Skeletal muscle satellite cell (primary cell): Measurements from ENCODE around the gene MBD5.
"Not testable (repeated sequence)": the region's sequence is repeated elsewhere in the genome, so short reads cannot be mapped to it uniquely, and the experiment has no call there.

Experiments
- H3K27me3 ChIP-seq: 2 replicates; pipeline ENCODE4 v1.7.0; 2013; ENCODE audit warnings: low read length; ENCODE audit not compliant: control insufficient read depth, insufficient read depth
- H3K36me3 ChIP-seq: 2 replicates; pipeline ENCODE4 v1.7.0; 2013; ENCODE audit warnings: mild to moderate bottlenecking, control low read depth, low read length; ENCODE audit not compliant: insufficient read depth
- H3K4me1 ChIP-seq: 2 replicates; pipeline ENCODE4 v1.7.0; 2013; ENCODE audit warnings: low read length; ENCODE audit not compliant: control insufficient read depth, insufficient read depth
- H3K4me2 ChIP-seq: 2 replicates; pipeline ENCODE4 v1.7.0; 2013; ENCODE audit warnings: mild to moderate bottlenecking, low read length
- H3K4me3 ChIP-seq: 2 replicates; pipeline ENCODE4 v1.7.0; 2013; ENCODE audit warnings: low read length
- H3K9ac ChIP-seq: 2 replicates; pipeline ENCODE4 v1.7.0; 2013; ENCODE audit warnings: mild to moderate bottlenecking, low read depth, low read length, moderate library complexity
- H3K9me3 ChIP-seq: replicated peaks from 2 replicates; pipeline ENCODE4 v1.7.0; 2013; ENCODE audit warnings: mild to moderate bottlenecking, control low read depth, low read length

The MBD5 gene

DNA sequence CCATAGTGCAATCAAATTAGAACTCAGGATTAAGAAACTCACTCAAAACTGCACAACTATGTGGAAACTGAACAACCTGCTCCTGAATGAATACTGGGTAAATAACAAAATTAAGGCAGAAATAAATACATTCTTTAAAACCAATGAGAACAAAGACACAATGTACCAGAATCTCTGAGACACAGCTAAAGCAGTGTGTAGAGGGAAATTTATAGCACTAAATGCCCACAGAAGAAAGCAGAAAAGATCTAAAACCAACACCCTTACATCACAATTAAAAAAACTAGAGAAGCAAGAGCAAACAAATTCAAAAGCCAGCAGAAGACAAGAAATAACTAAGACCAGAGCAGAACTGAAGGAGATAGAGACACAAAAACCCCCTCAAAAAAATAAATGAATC, 18.5 kb upstream of the MBD5 start:
- H3K36me3 ChIP-seq, H3K27me3 ChIP-seq, H3K4me3 ChIP-seq, H3K4me2 ChIP-seq, H3K9me3 ChIP-seq, H3K9ac ChIP-seq, H3K4me1 ChIP-seq: not testable (repeated sequence)

DNA sequence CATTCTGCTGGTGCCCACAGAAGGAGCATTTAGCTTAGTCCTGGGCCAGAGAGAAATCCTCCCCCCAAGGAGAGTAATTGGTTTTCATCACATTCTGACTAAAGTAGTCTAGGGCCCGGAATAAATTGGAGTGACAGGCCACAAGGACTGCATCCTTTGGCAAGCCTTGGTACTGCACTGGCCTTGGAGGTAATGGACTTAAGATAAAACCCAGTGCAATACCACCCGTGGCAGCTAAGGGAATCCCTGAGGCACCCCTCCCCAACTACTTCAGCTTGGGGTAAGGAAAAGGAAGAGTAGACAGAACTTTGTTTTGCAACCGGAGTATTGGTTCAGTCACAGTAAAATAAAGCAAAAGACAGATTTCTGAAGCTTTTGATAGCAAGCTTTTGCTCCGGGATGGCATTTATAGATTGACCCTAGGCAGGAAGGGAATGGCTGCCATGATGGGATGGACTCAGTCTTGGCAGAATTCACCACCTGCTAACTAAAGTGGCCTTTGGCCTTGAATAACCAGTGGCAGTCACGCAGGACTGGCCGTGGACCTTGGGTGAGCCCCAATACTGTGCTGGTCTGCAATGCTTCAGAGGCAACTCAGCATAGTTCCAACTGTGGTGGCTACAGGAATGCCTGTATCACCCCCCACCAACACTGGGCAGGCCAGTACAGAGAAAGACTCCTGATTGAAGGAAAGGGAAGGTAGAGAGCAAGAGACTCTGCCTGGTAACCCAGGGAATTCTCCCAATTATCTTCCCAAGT, 14.5 kb upstream of the MBD5 start:
- H3K4me3 ChIP-seq, result no peak overlapping the region
- no peak overlapping the region for H3K4me2 ChIP-seq
- H3K9me3 ChIP-seq, result no peaks in the 10 kb centered on the region

DNA sequence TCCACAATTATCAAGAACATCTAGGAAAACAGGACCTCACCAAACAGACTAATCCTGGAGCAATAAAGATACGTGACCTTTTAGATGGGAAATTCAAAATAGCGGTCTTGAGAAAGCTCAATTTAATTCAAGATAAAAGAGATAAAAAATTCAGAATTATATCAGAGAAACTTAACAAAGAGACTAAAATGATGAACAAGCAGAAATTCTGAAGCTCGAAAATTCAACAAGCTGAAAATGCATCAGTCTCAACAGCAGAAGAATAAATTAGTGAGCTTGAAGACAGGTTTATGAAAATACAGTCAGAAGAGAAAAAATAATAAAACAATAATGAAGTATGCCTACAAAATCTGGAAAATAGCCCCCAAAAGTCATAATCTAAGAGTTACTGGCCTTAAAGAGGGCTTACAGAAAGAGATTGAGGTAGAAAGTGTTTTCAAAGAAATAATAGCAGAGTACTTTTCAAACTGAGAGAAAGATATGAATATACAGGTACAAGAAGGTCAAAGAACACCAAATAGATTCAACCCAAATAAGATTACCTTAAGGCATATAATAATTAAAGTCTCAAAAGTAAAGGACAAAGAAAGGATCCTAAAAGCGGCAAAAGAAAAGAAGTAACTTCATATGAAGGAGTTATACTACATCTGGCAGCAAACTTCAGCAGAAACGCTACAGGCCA, 13.5 kb upstream of the MBD5 start:
- Histone ChIP-seq H3K9me3 (no peaks in the 10 kb centered on the region), H3K4me2 (no peak overlapping the region), H3K4me3 (no peak overlapping the region), H3K27me3 (no peaks in the 10 kb centered on the region), H3K4me1 (no peaks in the 10 kb centered on the region), H3K36me3 (no peaks in the 10 kb centered on the region), H3K9ac (no peak overlapping the region)

More for the DNA sequence above, 14.5 kb upstream of the MBD5 start:
- Histone ChIP-seq H3K36me3 (no peaks in the 10 kb centered on the region), H3K27me3 (no peaks in the 10 kb centered on the region), H3K4me1 (no peaks in the 10 kb centered on the region), H3K9ac (no peak overlapping the region)

DNA sequence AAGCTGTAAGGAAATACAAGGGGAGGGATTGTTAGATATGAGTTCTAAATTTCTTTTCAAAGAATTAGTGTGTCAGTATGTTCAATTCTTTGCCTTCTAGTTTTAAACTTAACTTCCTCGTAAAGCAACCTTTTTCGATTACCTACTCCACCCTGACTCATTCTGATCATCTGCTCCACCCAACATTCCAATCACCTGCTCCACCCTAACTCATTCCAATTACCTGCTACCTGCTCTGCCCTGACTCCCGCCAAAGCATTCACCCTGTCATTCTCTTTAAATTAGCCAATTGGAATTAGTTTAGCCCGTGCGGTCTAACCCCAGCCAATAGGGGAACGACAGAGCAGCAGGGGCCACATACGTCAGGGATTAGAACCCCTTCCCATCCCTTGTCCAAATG, 12.5 kb upstream of the MBD5 start:
- H3K4me1 ChIP-seq, H3K9ac ChIP-seq, H3K36me3 ChIP-seq, H3K27me3 ChIP-seq, H3K9me3 ChIP-seq, H3K4me3 ChIP-seq, H3K4me2 ChIP-seq: not testable (repeated sequence)

DNA sequence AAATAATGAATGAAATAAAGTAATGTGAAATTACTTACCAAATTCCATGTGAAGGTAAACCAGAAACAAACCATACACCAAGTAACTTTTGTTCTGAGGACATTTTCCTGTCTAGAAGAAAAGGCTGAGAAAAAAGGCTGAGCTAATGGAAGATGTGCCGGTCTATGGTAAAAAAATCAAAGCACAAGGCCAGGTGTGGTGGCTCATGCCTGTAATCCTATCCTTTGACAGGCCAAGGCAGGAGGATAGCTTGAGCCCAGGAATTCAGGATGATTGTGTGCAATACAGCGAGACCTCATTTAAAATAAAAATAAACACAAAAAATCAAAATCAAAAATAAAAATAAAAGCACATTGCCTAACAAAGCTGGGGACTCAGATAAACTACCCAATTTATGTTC, 7.0 kb upstream of the MBD5 start:
- peaks cover under 1% of the 10 kb centered on the region for H3K4me1 ChIP-seq
- no peaks in the 10 kb centered on the region for H3K27me3 ChIP-seq
- H3K4me2 ChIP-seq, result no peak overlapping the region
- no peaks in the 10 kb centered on the region for H3K9me3 ChIP-seq
- no peak overlapping the region for H3K9ac ChIP-seq
- H3K36me3 ChIP-seq, result no peaks in the 10 kb centered on the region
- no peak overlapping the region for H3K4me3 ChIP-seq

DNA sequence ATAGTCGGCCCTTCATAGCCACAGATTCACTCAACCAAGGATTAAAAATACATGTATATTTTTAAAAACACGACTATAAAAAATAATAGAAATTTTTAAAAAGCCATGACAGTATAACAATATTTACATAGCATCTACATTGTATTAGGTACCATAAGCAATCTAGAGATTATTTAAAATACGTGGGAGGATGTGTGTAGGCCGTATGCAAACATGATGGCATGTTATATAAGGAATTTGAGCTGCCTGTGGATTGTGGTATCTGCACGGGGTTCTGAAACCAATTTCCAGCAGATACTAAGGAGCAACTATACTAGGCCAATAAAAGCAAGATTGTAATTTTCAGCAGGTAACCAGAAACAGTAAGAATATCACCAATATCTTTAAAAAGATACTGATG, 6.3 kb upstream of the MBD5 start:
- peaks cover 6% of the 10 kb centered on the region for H3K4me1 ChIP-seq

DNA sequence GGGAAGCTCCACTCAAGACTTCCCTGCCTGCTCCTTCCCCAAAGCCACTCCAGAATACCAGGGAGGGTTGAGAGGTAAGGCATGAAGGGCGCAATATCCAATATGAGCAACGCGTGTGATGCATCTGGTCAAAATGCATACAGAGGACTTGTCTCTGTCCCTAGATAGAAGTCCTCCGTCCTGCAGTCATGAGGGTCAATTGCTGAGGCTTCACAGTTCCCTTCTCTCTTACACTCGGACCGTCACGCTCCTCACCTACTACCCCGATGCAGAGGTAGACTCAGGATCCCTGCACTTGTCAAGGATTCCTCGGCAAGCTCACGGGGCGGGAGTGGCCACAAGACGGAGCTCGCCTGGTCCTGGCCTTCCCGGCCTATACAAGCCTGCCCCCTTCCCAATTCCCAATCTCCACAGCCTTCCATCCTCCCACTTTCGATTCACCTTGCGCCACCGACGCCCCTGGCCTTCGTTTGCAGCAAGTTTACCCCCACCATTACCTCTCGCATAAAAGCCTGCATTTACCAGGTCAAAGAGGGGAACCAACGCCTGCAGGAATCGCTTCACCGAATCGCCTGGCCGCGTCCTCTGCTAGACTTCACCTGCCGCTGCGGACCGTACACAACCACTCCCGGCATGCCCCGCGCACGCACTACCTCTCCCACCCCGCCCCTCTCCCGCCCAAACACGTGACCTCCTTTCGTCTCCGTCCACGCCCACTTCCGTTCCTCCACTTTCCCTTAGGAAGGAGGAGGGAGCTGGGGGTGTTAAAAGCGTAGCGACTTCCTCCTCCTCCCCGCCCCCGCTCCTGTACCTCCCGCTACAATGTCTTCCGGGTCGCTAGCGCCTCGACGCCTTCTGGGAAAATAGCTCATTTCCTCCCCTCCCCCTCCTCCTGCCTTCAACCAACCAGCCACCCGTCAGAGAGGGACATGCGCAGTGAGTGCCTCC, 506 bp upstream of the MBD5 start, which contains the start of gene ORC4:
TSS of gene ORC4 (minus strand) at position 627 of the 948 bp plus-strand sequence. CDS start 44,779 bp downstream, outside the sequence.
- Histone ChIP-seq H3K4me1 (peaks cover 26% of the 10 kb centered on the region), H3K9me3 (no peaks in the 10 kb centered on the region), H3K36me3 (no peaks in the 10 kb centered on the region), H3K9ac (peak within 1 kb of the TSS; percentile 90), H3K4me2 (peak within 1 kb of the TSS; percentile 92), H3K27me3 (no peaks in the 10 kb centered on the region), H3K4me3 (peak within 1 kb of the TSS; percentile 93)

More for the DNA sequence above, 6.3 kb upstream of the MBD5 start:
- Histone ChIP-seq H3K27me3 (no peaks in the 10 kb centered on the region), H3K9me3 (no peaks in the 10 kb centered on the region), H3K4me3 (no peak overlapping the region), H3K4me2 (no peak overlapping the region), H3K36me3 (no peaks in the 10 kb centered on the region), H3K9ac (no peak overlapping the region)

DNA sequence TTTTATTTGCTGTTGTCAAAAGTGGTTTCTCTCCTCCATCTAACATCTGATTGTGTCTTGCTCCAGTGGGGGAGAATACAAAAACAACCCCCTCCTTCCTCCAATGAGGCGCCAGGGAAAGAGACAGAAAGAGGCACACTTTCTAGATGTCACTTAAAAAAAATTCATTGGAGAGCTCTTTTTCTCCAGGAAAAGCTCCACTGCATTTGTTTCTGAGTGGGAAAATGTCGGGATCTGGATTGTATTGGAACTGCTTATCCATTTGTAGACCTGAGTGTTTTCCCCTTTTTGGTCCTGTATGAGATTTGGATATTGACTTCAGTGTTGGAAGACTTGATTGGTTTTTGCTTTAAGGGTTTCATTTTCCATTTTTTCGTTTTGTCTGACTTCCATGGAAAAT, 995 bp downstream of the MBD5 start:
- Histone ChIP-seq H3K9me3 (no peaks in the 10 kb centered on the region), H3K27me3 (no peaks in the 10 kb centered on the region), H3K4me2 (peak overlapping the region; percentile 85), H3K4me1 (peaks cover 26% of the 10 kb centered on the region), H3K4me3 (peak overlapping the region; percentile 93), H3K9ac (peak overlapping the region; percentile 90), H3K36me3 (no peaks in the 10 kb centered on the region)

DNA sequence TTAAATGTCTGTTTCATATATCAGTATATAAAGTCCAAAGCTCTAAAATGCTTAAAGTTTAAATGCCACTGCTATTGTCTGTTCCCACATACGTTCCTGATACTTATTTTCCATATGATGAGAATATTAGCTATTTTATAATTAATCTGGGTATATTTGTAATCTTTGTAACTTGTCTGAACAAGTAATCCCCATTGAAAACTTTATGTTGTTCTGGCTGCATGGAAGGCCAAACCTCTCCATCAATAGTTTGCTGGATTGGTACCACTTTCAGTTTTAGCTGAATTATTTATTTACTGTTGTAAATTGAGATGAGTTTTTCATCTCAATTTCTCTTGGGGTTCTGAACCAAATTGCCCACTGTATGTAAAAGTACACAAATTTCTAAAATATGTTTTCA, 1.5 kb downstream of the MBD5 start:
- peaks cover 26% of the 10 kb centered on the region for H3K4me1 ChIP-seq
- no peaks in the 10 kb centered on the region for H3K27me3 ChIP-seq
- no peaks in the 10 kb centered on the region for H3K36me3 ChIP-seq
- H3K9ac ChIP-seq, result peak overlapping the region; percentile 90
- no peaks in the 10 kb centered on the region for H3K9me3 ChIP-seq
- H3K4me3 ChIP-seq, result peak overlapping the region; percentile 93
- peak overlapping the region; percentile 85 for H3K4me2 ChIP-seq

DNA sequence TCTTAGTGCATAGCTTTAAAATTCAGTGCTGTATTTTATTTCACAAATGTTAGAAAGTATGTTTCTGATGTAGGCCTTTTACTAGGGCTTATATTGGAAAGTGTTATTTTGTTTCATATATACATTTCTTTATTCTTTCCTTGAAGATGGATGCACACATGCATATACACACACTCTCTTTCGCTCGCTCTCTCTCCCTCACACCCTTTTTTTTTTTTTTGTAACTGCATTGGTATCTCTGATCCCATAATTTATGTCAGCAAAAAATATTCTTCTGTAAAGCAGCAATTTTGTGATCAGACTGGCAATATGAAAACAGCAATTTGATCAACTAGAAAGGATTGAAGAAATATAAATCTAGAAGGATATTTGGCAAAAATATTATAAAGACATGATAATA, 2.0 kb downstream of the MBD5 start:
- no peaks in the 10 kb centered on the region for H3K27me3 ChIP-seq
- H3K4me3 ChIP-seq, result peak overlapping the region; percentile 93
- no peaks in the 10 kb centered on the region for H3K9me3 ChIP-seq
- H3K4me2 ChIP-seq, result peak overlapping the region; percentile 85
- peaks cover 26% of the 10 kb centered on the region for H3K4me1 ChIP-seq
- no peaks in the 10 kb centered on the region for H3K36me3 ChIP-seq
- H3K9ac ChIP-seq, result peak overlapping the region; percentile 90

DNA sequence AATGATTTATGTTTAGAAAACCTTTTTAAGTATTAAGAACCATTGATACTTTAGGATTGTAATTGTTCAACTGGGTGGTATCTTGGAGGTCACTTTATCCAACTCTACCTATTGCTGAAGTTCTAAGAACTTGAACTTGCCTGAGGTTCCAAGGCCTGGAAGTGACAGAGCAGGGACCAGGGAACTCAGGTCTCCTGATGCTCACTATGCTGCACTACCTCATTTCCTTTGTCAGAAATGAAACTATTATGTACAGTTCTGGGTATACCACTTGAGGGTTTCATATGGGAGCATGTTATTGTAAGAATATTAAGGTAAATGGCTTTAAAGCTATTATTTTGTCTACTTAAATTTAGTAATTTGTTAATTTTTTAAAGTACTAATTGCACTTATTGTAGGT, 3.0 kb downstream of the MBD5 start:
- no peak overlapping the region for H3K9ac ChIP-seq
- no peaks in the 10 kb centered on the region for H3K36me3 ChIP-seq
- peak overlapping the region; percentile 93 for H3K4me3 ChIP-seq
- no peaks in the 10 kb centered on the region for H3K9me3 ChIP-seq
- H3K4me2 ChIP-seq, result peak overlapping the region; percentile 85
- peaks cover 25% of the 10 kb centered on the region for H3K4me1 ChIP-seq
- H3K27me3 ChIP-seq, result no peaks in the 10 kb centered on the region
